Colonic mucosa (tissue), 4 donors: Measurements from ENCODE around the gene JAG2. TPM values are rescaled to one million over a fixed set of nuclear protein-coding genes. Genes with fewer than 3 reads are reported as not detected.

Experiments used
- DNase-seq: peaks from one replicate; pipeline ENCODE4 v3.0.0-alpha.2; 2020
- H3K27ac ChIP-seq: fragments of 200-600 bp; one replicate; pipeline ENCODE4 v1.8.0; 2021
- H3K27me3 ChIP-seq: fragments of 200-600 bp; one replicate; pipeline ENCODE4 v1.8.0; 2021
- H3K36me3 ChIP-seq: fragments of 200-600 bp; one replicate; pipeline ENCODE4 v1.8.0; 2021
- H3K4me1 ChIP-seq: fragments of 200-600 bp; one replicate; pipeline ENCODE4 v1.8.0; 2021; ENCODE audit warnings: mild to moderate bottlenecking
- H3K4me3 ChIP-seq: fragments of 200-600 bp; one replicate; pipeline ENCODE4 v1.8.0; 2021
- H3K9ac ChIP-seq, 2 donors: one replicate each; pipeline ENCODE4 v1.7.0; 2013; ENCODE audit warnings: control low read depth in 2 of 2, low read depth in 2 of 2, low read length in 2 of 2
- H3K9me3 ChIP-seq: fragments of 200-600 bp; one replicate; pipeline ENCODE4 v1.8.0; 2021
- CTCF ChIP-seq: fragments of 200-600 bp; IDR thresholded peaks from one replicate; pipeline ENCODE4 v1.8.0; 2022; ENCODE audit warnings: antibody characterized with exemption, mild to moderate bottlenecking
- intact Hi-C: fragments of 100-400 bp; cut with DNase I; formaldehyde crosslinking; loops from one replicate; pipeline ENCODE4 v1.14.1; 2022
- total RNA-seq, 2 donors: library from RNA; stranded (reverse); fragmentation: NEBNext Ultra II Directional in 1 of 2; extraction: Animal tissue kit (Norgen Biotek cat#: 25700) in 1 of 2; gene quantifications; one replicate each; pipeline ENCODE4 v1.2.1, GENCODE V29; 2021
- donor health status: healthy.
- donor health status: DM: no; HTN: no; CAD: no.
- donor health status: DM: no; HTN: no; CAD: no.

The JAG2 gene
- total RNA-seq, 2 donors from 2014 or later: 8.2 to 11.0 TPM

- no peaks in the 10 kb centered on the region for H3K36me3 ChIP-seq
- intact Hi-C loops: no loop called here
- no peak for DNase-seq
Measured at GRCh38 chr14:105142651-105143450, 25.7 kb downstream of the JAG2 start.

GRCh38 chr14:105141486-105142281 is 26.9 kb downstream of the JAG2 start:
- Histone ChIP-seq H3K4me1 (no peaks in the 10 kb centered on the region), H3K27ac (no peak overlapping the region), H3K4me3 (no peak overlapping the region), H3K27me3 (no peaks in the 10 kb centered on the region), H3K36me3 (no peaks in the 10 kb centered on the region), H3K9ac (no peak overlapping the region), H3K9me3 (no peaks in the 10 kb centered on the region)
- intact Hi-C loops: no loop called here
- no peak for DNase-seq
- TF ChIP-seq CTCF: no peak

More at GRCh38 chr14:105142651-105143450, 25.7 kb downstream of the JAG2 start:
- H3K27ac ChIP-seq: no peak overlapping the region
- no peaks in the 10 kb centered on the region for H3K4me1 ChIP-seq
- no peak overlapping the region for H3K4me3 ChIP-seq
- H3K9me3 ChIP-seq: no peaks in the 10 kb centered on the region
- H3K9ac ChIP-seq: no peak overlapping the region
- H3K27me3 ChIP-seq: no peaks in the 10 kb centered on the region
- no peak for TF ChIP-seq CTCF

- Histone ChIP-seq H3K36me3 (no peaks in the 10 kb centered on the region), H3K4me1 (no peaks in the 10 kb centered on the region), H3K9ac (no peak overlapping the region), H3K27ac (no peak overlapping the region), H3K27me3 (no peaks in the 10 kb centered on the region), H3K9me3 (no peaks in the 10 kb centered on the region), H3K4me3 (no peak overlapping the region)
- TF ChIP-seq CTCF: no peak
- DNase-seq: no peak
- intact Hi-C loops: no loop called here
Measured at GRCh38 chr14:105141026-105141425, 27.6 kb downstream of the JAG2 start.

GRCh38 chr14:105140581-105140980 is 28.0 kb downstream of the JAG2 start:
- H3K27me3 ChIP-seq: no peaks in the 10 kb centered on the region
- no peak overlapping the region for H3K27ac ChIP-seq
- intact Hi-C loops: no loop called here
- DNase-seq: no peak
- H3K9me3 ChIP-seq: no peaks in the 10 kb centered on the region
- no peaks in the 10 kb centered on the region for H3K36me3 ChIP-seq
- no peak for TF ChIP-seq CTCF
- H3K9ac ChIP-seq: no peak overlapping the region
- no peaks in the 10 kb centered on the region for H3K4me1 ChIP-seq
- no peak overlapping the region for H3K4me3 ChIP-seq

GRCh38 chr14:105139831-105140239 is 28.7 kb downstream of the JAG2 start:
- intact Hi-C loops: no loop called here
- H3K36me3 ChIP-seq: no peaks in the 10 kb centered on the region
- DNase-seq: no peak
- no peaks in the 10 kb centered on the region for H3K27me3 ChIP-seq
- no peaks in the 10 kb centered on the region for H3K4me1 ChIP-seq
- TF ChIP-seq CTCF: no peak
- H3K9me3 ChIP-seq: no peaks in the 10 kb centered on the region
- no peak overlapping the region for H3K9ac ChIP-seq
- H3K27ac ChIP-seq: no peak overlapping the region
- no peak overlapping the region for H3K4me3 ChIP-seq
